Subcutaneous abdominal adipose tissue (tissue), 5 donors: ENCODE measurements around the gene BEND3.
"Not testable (repeated sequence)": the region's sequence is repeated elsewhere in the genome, so short reads cannot be mapped to it uniquely, and the experiment has no call there.

ENCODE experiments used
- H3K27ac ChIP-seq: one replicate; pipeline ENCODE4 v1.7.0; 2013; ENCODE audit warnings: low read depth, mild to moderate bottlenecking, inconsistent platforms, low read length, moderate library complexity
- H3K27me3 ChIP-seq, 5 donors: one replicate each; pipeline ENCODE4 v1.7.0; 2013; ENCODE audit warnings: low read length in 5 of 5, inconsistent platforms in 1 of 5; ENCODE audit not compliant: control insufficient read depth in 5 of 5, insufficient read depth in 4 of 5
- H3K36me3 ChIP-seq, 5 donors: one replicate each; pipeline ENCODE4 v1.7.0; 2013; ENCODE audit warnings: low read length in 5 of 5; ENCODE audit not compliant: control insufficient read depth in 5 of 5, insufficient read depth in 5 of 5
- H3K4me1 ChIP-seq, 5 donors: one replicate each; pipeline ENCODE4 v1.7.0; 2013; ENCODE audit warnings: low read length in 5 of 5, mild to moderate bottlenecking in 3 of 5, moderate library complexity in 1 of 5; ENCODE audit not compliant: control insufficient read depth in 5 of 5, insufficient read depth in 5 of 5
- H3K4me3 ChIP-seq, 5 donors: one replicate each; pipeline ENCODE4 v1.7.0; 2013; ENCODE audit warnings: low read length in 5 of 5, low read depth in 1 of 5
- H3K9ac ChIP-seq, 5 donors: one replicate each; pipeline ENCODE4 v1.7.0; 2013; ENCODE audit warnings: low read length in 5 of 5, mild to moderate bottlenecking in 4 of 5, moderate library complexity in 3 of 5
- H3K9me3 ChIP-seq, 5 donors: one replicate each; pipeline ENCODE4 v1.7.0; 2013; ENCODE audit warnings: low read length in 5 of 5; ENCODE audit not compliant: control insufficient read depth in 5 of 5
- donor health status: healthy.
- donor health status: healthy.
- donor health status: healthy.
- donor health status: healthy.
- donor health status: healthy.

The BEND3 gene

GRCh38 chr6:107019628-107020027 is 95.7 kb downstream of the BEND3 start:
- not testable (repeated sequence) for H3K9me3 ChIP-seq, H3K27me3 ChIP-seq, H3K9ac ChIP-seq, H3K36me3 ChIP-seq, H3K27ac ChIP-seq, H3K4me1 ChIP-seq, H3K4me3 ChIP-seq

- Histone ChIP-seq H3K4me3 (no peak overlapping the region), H3K4me1 (peaks cover 0 to 5% (median 0%) of the 10 kb centered on the region in 5 donors), H3K9me3 (no peaks in the 10 kb centered on the region), H3K27ac (no peak overlapping the region), H3K36me3 (no peaks in the 10 kb centered on the region), H3K9ac (no peak overlapping the region), H3K27me3 (peaks cover 0 to under 1% (median 0%) of the 10 kb centered on the region in 5 donors)
These were observed 96.3 kb downstream of the BEND3 start for GRCh38 chr6:107019047-107019446.
